Epithelial cell of proximal tubule (primary cell): ENCODE measurements around the gene PAXIP1. TPM values are rescaled to one million over a fixed set of nuclear protein-coding genes. Genes with fewer than 3 reads are reported as not detected.
"Not testable (repeated sequence)": the region's sequence is repeated elsewhere in the genome, so short reads cannot be mapped to it uniquely, and the experiment has no call there.

Experiments
- DNase-seq: peaks from one replicate; pipeline ENCODE4 v3.0.0-alpha.2; 2011; ENCODE audit warnings: low read depth
- H3K4me3 ChIP-seq: 2 replicates; pipeline ENCODE4 v1.5.1; 2011; ENCODE audit warnings: low read depth, mild to moderate bottlenecking, low read length
- total RNA-seq: library from RNA; depleted of rRNA; stranded (reverse); fragments of >200 nt; gene quantifications from 2 replicates; pipeline ENCODE4 v1.2.3, GENCODE V29; 2015
- TF ChIP-seq, protein P1 (sequence below): conservative IDR thresholded peaks from 2 replicates; pipeline ENCODE4 v1.5.1; 2012; ENCODE audit warnings: low read depth, mild to moderate bottlenecking, low read length

The PAXIP1 gene
- total RNA-seq, 1 donor from 2014 or later: 14.5 TPM

DNA sequence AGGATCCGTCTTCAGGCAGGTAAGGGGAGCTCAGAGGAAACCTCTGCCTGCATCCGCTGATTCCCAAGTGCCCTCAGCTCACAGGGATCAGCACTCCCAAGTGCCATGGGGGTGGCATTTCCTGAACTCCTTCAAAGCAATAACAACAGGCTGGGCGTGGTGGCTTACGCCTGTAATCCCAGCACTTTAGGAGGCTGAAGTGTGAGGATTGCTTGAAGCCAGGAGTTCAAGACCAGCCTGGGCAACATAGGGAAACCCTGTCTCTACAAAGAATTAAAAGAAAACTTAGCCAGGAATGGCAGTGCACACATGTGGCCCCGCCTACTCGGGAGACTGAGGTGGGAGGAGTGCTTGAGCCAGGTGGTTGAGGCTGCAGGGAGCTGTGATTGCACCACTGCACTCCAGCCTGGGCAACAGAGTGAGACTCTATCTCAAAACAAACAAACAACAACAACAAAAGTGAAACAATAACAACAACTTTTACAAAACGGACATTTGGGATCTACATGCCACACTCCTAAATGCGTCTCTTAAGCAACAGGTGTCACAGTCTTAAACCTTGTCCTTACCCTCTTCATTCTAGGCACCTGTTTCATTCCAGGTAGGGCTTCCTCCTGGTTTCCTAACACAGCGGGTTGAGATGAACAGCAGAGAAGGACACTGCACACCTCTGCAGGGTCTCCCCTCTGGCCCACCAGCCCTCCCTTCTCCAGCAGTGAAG is 73.8 kb downstream of the PAXIP1 start:
- DNase-seq: no peak
- H3K4me3 ChIP-seq: peak overlapping the region; percentile 83
- TF ChIP-seq, protein P1, sequence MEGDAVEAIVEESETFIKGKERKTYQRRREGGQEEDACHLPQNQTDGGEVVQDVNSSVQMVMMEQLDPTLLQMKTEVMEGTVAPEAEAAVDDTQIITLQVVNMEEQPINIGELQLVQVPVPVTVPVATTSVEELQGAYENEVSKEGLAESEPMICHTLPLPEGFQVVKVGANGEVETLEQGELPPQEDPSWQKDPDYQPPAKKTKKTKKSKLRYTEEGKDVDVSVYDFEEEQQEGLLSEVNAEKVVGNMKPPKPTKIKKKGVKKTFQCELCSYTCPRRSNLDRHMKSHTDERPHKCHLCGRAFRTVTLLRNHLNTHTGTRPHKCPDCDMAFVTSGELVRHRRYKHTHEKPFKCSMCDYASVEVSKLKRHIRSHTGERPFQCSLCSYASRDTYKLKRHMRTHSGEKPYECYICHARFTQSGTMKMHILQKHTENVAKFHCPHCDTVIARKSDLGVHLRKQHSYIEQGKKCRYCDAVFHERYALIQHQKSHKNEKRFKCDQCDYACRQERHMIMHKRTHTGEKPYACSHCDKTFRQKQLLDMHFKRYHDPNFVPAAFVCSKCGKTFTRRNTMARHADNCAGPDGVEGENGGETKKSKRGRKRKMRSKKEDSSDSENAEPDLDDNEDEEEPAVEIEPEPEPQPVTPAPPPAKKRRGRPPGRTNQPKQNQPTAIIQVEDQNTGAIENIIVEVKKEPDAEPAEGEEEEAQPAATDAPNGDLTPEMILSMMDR: no peak

DNA sequence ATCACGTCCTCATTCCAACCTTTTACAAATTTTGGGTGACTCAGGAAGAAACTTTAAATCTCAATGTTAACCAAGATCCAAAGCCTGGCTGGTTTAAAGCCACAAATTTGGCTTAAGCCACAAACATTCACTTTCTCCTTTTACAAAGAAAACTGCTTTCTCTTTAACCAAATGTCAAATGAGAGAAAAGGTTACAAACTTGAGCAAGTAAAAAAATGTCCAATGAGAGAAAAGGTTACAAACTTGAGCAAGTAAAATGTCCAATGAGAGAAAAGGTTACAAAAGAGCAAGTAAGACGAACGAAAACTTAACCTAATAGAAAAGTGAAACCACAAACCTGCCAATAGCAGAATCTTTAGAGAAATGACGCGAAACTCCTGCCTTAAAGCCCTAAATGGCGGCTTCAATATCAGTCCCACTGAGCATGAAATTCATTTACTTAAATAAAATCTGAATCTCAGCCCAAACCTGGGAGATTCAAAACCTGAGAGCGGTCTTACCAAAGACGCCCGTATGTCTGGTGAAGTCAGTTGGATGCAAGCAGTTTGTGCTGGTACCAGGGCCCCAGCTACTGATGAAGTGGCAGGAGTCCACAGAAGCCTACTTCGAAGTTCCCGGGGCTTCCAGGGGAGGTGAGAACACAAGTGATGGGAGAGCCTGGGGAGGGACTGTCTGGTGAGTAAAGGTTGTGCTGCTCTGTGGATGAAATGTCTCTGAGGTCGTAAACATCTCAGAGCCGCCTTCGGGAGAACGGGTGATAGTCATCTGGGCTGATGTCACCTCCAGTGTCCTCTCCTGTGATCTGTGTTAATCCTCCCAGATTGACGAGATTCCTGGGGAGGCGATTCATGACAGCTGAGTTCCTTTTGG is 74.6 kb downstream of the PAXIP1 start:
- DNase-seq: peak; percentile 98
- TF ChIP-seq, protein P1: no peak
- peak overlapping the region; percentile 83 for H3K4me3 ChIP-seq

DNA sequence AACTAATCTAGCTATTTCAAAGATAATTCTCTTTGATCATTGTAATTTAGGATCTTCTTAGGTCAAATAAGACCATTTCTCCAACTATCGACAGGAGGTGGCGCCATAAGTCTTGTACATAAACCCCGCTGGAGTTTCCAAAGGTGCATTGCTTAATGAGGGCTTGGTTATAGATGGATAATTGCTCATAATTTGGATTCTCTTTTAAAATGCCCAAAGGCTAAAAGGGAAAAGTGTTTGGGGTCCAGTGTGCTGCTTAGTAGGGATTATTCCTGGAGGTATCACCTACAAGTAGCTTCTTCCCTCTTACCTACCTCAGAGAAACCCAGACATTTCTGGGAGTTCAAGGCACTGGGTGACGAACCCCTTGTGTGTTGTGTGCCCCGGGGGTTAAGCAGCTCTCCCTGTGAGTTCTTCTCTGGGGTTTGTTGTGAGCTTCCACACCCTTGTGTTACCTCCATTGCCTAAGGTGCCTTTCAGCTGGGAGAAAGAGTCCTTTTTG is 75.2 kb downstream of the PAXIP1 start:
- TF ChIP-seq, protein P1: peak; percentile 78
- peak; percentile 73 for DNase-seq
- H3K4me3 ChIP-seq: peak overlapping the region; percentile 83

DNA sequence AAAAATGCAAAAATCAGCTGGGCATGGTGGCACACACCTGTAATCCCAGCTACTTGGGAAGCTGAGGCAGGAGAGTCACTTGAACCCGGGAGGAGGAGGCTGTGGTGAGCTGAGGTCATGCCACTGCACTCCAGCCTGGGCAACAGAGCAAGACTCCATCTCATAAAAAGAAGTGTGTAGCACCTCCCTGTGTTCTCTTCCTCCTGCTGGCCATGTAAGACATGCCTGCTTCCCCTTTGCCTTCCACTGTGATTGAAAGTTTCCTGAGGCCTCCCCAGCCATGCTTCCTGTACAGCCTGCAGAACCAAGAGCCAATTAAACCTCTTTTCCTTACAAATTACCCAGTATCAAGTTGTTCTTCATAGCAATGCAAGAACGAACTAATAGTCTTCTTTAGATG is 80.5 kb downstream of the PAXIP1 start:
- not testable (repeated sequence) for H3K4me3 ChIP-seq, DNase-seq

DNA sequence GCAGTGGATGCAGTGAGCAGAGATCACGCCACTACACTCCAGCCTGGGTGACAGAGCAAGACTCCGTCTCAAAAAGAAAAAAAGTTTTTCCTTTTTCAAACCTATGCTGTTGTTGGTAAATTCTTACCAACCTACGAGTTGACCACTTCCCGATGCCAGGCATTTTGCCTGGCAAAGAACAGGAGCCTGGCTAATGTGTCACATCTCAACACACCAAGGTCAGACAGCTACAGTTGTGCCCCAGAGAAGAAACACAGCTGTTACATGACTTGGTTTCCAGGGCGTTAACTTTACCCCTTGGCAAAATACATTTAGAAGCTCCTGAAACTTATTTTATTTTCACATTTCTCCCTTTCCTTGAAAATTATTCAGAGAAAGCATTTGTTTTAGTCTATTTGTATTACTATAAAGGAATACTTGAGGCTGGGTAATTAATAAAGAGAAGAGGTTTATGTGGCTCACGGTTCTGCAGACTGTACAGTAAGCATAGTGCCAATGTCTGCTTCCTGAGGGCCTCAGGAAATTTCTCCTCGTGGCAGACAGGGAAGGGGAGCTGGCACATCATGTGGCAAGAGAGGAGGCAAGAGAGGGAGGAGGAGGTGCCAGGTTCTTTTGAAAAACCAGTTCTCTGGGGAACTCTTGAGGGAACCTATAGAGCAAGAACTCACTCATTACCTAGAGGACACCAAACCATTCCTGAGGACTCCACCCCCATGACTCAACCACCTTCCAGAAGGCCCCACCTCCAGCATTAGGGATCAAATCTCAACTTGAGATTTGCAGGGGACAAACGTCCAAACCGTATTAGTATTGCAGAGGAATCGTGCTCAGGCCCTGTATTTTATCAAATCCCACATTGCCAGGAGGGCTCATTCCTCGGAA is 83.3 kb downstream of the PAXIP1 start:
- no peak overlapping the region for H3K4me3 ChIP-seq
- no peak for DNase-seq
- TF ChIP-seq, protein P1: no peak

DNA sequence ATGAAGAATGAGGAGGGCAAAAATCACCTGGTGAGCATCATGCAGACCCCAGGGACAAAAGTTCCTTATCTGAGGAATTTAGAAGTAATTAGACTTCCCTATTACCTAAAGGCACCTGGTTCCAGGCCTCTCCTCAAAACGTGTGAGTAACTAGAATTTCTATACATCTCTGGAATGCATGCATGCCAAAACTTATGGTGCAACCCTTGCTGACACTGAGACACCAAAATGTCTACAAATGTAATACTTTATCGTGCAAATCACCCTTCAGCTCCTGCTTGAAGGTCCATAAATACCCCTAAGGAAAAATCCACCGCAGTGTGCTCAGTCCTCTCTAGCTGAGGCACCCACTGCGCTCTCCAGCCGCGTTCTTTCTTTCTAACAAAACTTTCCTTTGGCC is 84.2 kb downstream of the PAXIP1 start:
- H3K4me3 ChIP-seq: no peak overlapping the region
- DNase-seq: no peak
- TF ChIP-seq, protein P1: no peak

DNA sequence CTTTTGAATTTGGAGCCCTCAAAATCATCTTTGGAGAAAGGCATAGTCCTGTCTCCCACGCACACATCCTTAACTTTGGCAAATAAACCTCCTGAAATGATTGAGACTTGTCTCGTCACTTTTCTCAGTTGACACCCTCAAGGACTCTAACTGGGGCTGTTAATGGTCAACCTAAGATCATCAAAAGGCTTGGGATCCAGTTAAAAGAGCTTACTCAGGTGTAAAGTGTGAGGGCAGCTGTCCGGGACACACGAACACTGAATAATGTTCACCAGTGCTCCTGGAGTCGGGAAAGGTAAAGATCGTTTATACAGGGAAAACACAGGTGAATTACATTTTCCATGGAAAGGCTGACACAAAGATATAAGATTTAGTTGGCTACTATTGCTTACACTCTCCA is 84.7 kb downstream of the PAXIP1 start:
- H3K4me3 ChIP-seq: no peak overlapping the region
- TF ChIP-seq, protein P1: no peak

More for the DNA sequence above, 84.7 kb downstream of the PAXIP1 start:
- DNase-seq: no peak
